IPS DF 19.7 (cell line): ENCODE data around the gene PPP1R3D.
"Not testable (repeated sequence)": the region's sequence is repeated elsewhere in the genome, so short reads cannot be mapped to it uniquely, and the experiment has no call there.

Source experiments
- DNase-seq: peaks from one replicate; pipeline ENCODE4 v3.0.0-alpha.2; 2013; ENCODE audit warnings: low read depth, low spot score

The PPP1R3D gene, protein sequence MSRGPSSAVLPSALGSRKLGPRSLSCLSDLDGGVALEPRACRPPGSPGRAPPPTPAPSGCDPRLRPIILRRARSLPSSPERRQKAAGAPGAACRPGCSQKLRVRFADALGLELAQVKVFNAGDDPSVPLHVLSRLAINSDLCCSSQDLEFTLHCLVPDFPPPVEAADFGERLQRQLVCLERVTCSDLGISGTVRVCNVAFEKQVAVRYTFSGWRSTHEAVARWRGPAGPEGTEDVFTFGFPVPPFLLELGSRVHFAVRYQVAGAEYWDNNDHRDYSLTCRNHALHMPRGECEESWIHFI

DNA sequence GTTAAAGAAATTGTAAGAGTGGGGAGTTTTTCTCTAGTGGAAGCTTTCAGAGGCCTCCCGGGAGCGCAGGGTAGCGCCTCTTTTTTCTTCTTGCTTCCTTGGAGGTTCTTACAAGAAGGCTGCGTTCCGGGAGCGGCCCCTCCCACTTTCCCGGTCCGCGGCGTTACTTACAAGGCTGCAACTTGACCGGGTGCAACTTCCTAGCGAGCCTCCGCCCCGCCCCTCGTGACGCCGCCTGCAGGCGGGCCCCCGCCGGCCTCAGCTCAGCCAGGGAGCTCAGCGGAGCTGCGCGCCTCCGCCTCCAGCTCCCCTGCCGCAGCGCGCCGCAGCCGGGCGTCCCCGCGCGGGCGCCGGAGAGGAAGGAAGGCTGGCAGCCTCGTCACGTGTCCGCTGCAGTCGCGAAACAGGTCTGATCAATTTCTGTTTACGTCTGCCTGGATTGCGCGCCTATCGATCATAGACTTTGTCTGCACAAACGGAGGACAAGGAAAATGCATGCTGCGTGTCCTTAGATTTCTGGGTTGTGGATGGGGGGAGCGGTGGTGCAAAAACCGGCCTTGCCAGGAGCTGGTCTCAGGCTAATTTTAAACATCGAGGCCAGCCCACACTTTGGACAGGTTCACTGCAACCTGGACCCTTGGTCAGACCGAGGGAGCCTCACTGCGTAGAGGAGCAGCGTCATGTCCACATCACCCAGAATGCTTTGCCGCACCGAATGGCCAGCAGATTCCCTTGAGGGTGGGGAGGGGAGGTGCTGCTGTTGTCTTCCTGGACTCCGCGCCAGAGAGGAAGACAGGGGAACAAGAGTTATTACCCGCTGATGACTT is at the start of gene PPP1R3D, which contains the start of gene FAM217B:
TSS of gene PPP1R3D (minus strand) at position 177 of the 827 bp plus-strand sequence. CDS start 374 bp downstream, outside the sequence.
TSS of gene FAM217B (plus strand) at position 261 of the 827 bp plus-strand sequence. CDS start 3,555 bp downstream, outside the sequence.
- DNase-seq: no peak

DNA sequence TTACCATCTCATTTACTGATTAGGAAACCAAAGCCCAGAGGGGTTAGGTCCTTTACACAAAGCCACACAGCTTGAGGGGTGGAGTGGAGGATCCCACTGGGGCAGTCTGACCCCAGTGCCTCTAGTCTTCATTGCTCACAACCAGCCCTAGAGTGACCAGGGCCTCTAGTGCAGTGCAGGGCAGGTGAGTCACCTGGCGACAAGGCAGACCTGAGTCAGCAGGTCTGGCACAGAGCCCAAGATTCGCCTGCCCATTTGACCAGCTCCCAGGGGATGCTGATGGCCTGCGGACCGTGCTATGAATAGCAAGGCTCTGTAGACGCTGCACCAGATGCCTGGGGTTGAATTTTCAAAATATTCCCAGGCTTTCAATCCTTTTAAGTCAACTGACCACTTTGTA is 48.0 kb upstream of the PPP1R3D start:
- no peak for DNase-seq

DNA sequence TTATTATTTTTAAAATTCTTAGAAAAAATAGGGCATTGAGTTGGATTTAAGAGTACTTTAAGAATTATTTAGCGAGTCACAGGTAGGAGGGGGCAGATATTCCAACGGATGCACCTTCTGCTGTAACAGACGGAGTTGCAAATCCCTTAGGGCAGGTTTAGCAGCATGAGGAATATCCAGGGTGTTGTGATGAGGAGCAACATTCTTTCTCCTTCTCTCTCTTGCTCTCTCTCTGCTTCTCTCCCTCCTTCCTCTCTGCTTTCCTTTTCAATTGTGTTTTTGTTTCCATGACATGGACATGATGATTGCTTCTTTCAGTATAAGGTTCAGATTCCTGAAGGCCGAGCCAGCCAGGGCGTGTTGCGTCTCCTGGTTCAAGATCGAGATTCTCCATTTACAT is 47.0 kb upstream of the PPP1R3D start:
- no peak for DNase-seq

DNA sequence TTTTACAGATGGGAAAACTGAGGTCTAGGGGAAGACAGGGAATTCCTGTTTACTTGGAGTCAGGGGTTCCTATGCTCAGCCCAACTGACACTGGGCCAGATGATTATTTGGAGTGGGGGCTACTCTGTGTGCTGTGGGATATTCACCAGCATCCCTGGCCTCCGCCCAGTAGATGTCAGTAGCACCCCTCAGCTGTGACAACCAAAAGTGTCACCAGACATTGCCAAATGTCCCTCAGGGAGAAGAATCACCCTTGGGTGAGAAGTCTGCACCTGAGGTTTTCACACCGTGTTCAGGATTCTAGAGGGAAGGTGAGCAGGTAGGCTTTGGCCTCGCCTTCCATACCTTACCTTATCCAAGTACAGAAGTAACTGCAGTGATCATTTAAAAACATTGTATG is 45.8 kb upstream of the PPP1R3D start:
- DNase-seq: no peak

DNA sequence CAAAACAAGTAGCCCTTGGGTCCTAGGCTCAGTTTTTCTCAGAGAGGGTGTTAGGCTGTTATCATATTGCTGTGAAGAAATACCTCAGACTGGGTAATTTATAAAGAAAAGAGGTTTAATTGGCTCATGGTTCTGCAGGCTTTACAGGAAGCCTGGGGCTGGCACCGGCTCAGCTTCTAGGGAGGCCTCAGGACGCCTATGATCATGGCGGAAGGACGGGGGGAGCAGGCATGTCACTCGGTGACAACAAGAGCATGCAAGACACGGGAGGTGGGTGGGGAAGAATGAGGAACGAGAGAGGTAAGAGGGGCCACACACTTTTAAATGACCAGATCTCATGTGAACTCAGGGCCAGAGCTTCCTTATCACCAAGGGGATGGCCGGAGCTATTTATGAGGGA is 45.1 kb upstream of the PPP1R3D start:
- no peak for DNase-seq

DNA sequence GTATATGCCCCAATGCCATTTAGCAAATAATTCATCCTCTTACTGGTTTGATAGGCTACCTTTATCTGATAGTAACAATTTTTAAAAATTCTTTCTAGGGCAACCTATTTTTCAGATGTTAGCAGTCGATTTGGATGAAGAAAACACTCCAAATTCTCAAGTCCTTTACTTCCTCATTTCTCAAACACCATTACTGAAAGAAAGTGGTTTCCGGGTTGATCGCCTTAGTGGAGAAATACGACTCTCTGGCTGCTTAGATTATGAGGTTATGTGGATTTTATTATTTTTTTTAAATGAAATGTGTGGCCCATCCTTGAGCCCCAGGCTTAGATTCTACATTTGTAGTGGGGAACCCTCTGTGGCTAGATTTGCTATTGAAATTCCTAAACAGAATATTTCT is 44.4 kb upstream of the PPP1R3D start:
- no peak for DNase-seq

DNA sequence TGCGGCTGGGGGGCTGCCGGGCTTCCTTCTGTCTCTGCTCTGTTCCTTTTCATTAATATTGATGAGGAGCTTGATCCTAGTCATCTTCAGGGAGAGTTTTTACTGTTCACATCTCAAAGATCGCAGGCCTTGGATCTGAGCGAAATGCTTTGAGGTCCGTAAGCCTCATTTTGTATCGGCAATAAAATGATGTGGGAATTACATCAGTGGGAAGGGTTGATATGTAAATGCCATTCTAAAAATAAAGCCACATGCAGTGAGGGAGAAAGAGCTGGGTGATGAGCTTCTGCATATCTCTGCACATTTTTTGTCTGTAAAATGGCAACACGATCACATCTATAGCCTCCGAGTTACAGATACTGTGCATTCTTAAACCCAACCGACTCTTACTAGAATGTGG is 43.0 kb upstream of the PPP1R3D start:
- DNase-seq: no peak

DNA sequence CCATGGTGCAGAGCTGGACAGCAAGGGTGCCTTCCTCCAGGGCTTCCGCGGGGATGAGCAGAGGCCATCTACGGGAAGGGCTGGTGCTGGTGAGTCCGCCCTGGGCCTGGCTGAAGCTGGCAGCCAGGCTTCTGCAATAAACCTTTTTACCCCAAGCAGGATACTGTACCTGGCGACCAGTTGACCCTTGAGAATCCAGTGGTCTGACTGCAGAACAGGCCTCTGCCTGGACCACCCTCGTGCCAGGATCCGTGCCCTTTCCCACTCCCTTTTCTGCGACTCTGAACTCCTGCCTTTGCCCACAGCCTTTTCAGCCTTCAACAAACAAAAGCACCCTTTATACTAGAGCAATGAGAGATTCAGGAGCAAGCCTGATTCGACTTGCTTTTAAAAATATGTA is 37.0 kb upstream of the PPP1R3D start:
- DNase-seq: no peak

DNA sequence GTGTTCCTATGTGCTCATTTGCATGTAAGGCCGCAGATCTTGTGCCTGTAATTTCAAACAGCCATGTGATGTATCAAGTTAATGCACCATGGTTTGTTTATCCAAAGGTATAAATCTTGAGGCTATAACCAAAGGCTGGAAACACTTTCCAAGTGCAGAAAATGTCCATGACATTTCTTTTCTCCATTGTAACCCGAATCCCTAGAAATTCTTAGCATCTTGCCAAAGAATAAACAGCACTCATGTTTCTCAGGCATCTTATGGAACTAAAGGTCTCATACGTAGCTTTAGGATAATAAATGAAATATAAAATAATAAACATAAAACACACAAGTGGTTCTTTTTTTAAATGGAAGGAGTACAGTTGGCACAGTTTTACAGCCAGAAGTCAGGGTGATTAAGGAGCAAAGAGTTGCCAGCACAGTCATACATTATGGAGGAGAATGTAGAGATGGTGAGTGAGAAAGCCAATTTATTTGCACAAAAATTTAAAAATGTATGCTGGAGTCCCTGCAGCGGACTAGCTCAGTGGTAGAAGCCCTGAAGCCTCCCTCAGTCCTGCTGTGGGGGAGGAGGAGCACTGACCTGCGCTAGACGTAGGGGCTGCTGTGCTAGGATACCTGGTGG is 36.2 kb upstream of the PPP1R3D start:
- DNase-seq: no peak

DNA sequence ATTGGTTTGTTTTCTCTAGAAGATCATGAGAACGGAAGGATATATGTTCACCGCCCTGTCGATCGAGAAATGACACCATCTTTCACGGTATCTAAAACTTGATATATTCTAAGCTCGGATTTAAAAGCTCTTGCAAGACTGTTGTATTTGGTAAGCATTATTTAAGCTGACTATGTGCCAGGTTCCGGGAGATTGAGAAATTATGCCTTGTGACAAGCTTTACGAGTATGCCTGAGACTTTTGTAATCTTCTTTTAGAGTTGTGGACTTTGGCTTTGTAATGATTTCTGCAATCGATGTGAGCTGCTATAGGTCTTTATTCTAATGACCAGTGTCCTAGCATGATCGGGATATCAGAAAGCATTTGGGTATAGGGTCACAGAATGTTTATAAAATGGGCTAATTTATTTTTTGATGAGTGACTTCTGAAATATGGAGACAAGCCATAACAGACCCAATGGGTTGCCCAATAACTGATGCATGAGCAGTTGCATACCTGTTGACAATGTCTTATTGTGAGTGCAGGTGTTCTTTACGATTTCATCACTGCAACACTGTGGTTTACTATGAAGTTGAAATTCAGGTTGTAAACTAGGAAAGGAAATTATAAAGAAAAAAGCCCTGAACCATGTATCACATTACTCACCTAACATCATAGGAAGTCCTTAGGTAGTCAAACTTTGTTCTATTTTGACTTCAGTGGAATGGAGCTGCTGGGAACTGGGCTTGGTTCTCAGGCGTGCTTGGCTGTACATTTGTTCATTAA is 32.1 kb upstream of the PPP1R3D start:
- DNase-seq: no peak

DNA sequence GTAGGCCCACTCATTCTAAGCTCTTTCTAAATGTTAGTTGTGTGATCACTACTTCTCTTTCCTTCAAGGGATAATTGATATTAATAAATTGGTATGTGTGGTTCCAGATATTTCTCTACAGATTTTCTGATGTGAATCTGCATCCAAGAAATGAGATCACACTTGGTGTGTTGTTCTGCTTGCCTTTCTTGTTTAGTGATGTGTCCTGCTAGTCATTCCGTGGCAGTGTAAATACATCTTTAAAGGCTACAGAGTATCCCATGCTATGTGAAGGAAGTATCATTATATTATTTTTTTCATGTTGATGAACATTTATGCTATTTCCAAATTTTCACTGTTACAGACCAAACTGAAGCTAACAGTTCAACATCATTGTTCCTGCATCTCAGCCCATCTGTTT is 31.3 kb upstream of the PPP1R3D start:
- DNase-seq: no peak

DNA sequence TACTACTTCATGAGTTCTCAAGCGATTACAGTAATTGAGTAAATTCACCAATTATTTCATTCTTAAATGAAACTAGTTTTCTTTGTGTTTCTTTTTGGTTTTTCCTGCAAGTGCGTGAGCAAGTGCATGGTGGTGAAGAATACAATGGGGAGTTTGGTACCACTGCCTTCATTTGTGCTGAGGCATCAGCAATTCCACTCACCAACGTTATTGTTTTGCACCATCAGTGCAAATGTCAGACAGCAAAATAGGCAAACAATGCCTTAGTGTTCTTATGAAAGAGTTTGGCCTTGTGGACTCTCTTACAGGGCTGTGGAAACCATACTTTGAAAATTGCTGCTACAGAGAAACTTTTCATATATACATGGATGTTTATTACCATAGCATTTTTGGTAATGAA is 26.3 kb upstream of the PPP1R3D start:
- no peak for DNase-seq

DNA sequence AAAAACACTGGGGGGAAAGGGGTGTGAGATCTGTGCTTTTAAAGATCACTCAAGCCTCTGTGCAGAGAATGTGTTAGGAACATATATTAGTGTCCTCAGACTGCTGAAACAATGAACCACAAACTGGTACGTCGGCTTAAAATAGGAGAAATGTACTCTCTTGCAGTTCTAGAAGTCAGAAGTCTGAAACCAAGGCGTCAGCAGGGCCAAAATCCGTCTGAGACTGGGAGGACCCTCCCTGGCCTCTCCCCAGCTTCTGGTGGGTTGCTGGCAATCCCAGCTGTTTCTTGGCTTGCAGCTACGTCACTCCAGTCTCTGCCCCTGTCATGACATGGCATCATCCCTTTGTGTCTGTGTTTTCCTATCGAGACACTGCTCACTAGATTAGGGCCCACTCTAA is 22.1 kb upstream of the PPP1R3D start:
- no peak for DNase-seq

DNA sequence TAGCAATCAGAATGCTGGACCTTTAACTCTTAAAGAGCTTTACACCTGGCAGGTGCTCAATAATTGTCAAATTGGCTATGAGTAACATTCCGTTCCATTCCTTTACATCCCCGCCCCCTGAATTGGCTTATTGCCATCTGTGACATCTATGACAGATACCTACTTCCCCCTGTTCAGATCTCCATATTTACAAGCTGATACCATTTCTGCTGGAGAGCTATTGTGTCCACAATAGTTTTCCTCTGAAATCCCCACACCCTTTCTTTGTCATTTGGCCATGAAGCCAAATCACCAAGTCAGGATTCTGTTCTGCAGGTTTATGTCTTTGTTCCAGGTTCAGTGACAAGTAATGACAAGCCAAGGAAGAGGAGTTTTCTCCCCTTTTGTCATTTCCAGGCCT is 21.3 kb upstream of the PPP1R3D start:
- no peak for DNase-seq

DNA sequence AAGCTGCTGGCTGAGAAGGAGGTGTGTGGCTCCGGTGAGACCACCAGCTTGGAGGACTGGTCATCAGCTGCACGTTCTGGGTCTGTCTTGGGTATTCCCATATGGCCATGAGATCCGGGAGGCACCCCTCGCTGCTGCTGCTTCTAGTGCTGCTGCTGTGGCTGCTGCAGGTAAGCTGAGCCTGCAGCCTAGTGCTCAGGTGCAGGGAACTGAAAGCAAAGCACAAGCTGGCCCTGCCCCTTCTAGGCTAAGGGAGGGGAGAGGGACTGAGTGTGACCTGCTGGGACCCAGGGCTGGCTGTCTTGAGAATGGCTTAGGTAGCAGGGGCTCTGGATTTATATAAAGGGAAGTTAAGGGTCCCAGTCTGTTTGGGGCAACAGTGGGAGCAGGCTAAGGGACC is 18.5 kb upstream of the PPP1R3D start:
- DNase-seq: no peak

DNA sequence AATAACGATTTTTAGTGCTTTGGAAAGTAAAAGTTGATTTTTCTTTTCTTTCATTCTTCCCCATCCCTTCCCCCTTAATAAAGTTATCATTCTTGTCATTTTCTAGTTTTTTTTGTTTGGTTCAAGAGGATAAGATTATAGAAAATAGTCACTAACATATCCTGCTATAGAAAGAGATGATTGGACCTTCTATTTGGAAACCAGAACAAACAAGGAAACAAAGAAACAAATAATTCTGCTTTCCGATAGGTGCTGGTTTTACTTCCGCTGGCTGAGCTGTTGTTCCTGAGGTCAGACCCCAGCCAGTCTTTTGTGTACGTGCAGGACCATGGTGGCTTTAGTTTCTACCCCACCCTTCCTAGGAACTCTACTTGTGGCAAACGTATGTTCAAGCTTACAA is 18.0 kb upstream of the PPP1R3D start, which contains the start of gene CDH26:
TSS of gene CDH26 (plus strand) at position 301 of the 400 bp plus-strand sequence. CDS start 304 bp downstream, outside the sequence.
- no peak for DNase-seq

DNA sequence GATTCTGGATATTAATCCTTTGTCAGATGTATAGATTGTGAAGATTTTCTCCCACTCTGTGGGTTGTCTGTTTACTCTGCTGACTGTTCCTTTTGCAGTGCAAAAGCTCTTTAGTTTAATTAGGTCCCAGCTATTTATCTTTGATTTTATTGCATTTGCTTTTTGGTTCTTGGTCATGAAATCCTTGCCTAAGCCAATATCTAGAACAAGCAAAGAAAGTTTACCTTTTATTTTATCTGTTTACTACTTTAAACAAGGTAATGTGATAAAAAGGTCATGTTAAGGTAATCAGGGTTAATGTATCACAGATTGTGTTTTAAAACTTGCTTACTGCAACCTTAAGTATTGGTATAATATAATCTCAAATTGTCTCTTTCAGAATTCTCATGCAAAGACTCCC is 17.5 kb upstream of the PPP1R3D start:
- DNase-seq: not testable (repeated sequence)

DNA sequence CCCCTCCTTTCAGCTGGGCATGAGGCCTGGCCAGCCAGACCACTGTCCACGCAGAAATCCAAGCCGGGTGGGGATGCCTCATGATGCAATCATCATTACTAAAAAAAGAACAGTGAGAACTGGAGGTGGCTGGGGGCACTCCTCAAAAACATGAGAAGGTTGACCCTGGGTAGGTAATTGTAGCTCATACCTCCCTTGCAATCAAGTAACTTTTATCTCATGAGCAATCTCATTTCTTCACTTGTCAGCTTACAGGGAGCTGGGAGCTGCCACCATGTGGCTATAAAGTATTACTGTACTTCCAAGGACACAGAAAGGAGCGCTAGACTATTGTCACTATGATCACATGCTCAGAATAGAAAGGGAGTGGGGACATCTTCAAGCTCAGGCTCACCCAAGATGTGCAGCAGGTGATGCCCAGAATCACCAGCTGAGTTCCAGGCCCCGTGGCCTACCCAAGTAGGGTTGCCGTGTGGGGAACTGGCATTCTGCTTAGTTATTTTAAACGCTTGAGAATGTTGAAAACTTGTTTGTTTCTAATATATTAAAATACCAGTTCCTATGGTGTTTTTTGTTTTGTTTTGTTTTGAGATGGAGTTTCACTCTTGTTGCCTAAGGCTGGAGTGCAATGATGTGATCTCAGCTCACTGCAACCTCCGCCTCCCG is 15.2 kb upstream of the PPP1R3D start:
- DNase-seq: no peak

DNA sequence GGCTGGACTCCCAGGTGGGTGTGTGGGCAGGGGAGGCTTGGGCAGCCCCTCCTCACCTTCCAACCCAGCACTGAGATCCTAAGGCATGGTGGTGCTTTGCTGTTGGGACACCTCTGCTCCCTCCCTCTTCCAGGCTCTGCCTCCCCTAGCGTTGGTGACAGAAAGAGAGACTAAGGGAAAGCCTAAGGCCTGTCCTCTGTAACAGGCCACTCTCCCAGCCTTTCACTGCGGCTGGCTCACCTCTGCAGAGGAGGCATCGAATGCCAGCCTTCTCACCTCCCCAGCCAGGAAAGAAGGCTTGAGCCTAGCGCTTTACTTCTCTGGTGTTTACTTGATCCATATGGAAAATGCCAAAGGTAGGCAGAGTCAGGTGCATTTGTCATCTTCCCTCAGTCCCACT is 14.6 kb upstream of the PPP1R3D start:
- DNase-seq: no peak

DNA sequence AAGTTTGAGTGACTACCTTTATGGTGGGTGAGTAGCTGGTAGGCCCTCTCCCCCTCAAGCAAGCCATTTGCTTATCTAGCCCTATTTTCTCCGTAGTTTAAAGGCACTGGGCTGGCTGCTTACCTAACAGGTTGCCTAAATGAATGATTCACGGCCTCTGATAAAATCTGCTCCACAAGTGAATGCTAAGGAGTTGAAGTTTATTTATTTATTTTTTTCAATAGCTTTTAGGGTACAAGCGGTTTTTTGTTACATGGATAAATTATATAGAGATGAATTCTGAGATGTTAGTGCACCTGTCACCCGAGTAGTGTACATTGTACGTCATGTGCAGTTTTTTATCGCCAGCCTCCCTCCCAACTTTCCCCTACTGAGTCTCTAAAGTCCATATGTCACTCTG is 9.8 kb upstream of the PPP1R3D start:
- DNase-seq: no peak
